ENCODE measurements around the gene MIDN. TPM values are rescaled to one million over a fixed set of nuclear protein-coding genes. Genes with fewer than 3 reads are reported as not detected.

The MIDN gene
- total RNA-seq, 1 donor from 2014 or later = 193 TPM

GRCh38 chr19:1229924-1230782, 18.2 kb upstream of the MIDN start:
- no peaks in the 10 kb centered on the region for H3K9me3 Mint-ChIP-seq (ENCODE audit: low read depth)
- no peaks in the 10 kb centered on the region for H3K27me3 Mint-ChIP-seq
- no peak overlapping the region for H3K27ac Mint-ChIP-seq
- TF ChIP-seq, protein P1, sequence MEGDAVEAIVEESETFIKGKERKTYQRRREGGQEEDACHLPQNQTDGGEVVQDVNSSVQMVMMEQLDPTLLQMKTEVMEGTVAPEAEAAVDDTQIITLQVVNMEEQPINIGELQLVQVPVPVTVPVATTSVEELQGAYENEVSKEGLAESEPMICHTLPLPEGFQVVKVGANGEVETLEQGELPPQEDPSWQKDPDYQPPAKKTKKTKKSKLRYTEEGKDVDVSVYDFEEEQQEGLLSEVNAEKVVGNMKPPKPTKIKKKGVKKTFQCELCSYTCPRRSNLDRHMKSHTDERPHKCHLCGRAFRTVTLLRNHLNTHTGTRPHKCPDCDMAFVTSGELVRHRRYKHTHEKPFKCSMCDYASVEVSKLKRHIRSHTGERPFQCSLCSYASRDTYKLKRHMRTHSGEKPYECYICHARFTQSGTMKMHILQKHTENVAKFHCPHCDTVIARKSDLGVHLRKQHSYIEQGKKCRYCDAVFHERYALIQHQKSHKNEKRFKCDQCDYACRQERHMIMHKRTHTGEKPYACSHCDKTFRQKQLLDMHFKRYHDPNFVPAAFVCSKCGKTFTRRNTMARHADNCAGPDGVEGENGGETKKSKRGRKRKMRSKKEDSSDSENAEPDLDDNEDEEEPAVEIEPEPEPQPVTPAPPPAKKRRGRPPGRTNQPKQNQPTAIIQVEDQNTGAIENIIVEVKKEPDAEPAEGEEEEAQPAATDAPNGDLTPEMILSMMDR (IDR thresholded peaks at IDR 0.05; ENCODE audit: unreplicated experiment) = no peak
- no peak overlapping the region for H3K4me3 Mint-ChIP-seq (ENCODE audit: low read depth)
- DNase-seq (ENCODE audit: low spot score, unreplicated experiment) = no peak
- H3K36me3 Mint-ChIP-seq (ENCODE audit: insufficient read depth) = peaks cover 7% of the 10 kb centered on the region
- H3K4me1 Mint-ChIP-seq (ENCODE audit: low read depth) = no peaks in the 10 kb centered on the region

DNA sequence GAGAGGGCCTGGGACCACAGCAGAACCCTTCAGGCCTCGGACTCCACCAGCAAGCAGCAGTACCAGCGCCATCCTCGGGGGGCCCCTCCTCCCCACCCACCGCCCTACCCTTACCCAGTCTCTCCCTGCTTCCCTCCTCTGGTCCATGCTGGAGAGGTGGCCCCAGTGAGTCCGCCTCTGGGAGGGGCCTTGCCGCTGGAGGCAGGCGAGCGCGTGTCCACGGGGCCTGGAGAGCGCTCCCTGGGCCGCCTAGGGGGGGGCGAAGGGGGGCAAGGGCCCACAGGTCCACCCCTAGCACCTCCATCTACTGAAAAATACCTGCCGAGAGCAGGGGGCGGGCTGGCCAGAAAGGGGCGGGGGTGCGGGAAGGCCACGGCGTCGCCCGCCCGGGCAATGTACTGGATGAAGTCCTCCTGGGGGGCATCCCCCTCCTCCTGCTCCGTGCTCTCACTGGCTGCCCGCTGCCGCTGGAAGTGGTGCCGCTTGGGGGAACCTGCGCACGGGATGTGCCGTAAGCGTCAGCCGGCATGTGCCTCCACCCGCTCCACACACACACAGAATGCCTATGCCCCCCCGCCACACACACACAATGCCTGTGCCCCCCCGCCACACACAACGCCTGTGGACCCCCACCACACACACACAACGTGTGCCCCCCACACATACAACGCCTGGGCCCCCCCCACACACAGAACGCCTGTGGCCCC, 17.4 kb upstream of the MIDN start:
- Mint-ChIP-seq H3K27ac (no peak overlapping the region), H3K36me3 (ENCODE audit: insufficient read depth) (peaks cover 7% of the 10 kb centered on the region), H3K9me3 (ENCODE audit: low read depth) (no peaks in the 10 kb centered on the region), H3K4me1 (ENCODE audit: low read depth) (no peaks in the 10 kb centered on the region), H3K27me3 (no peaks in the 10 kb centered on the region), H3K4me3 (ENCODE audit: low read depth) (no peak overlapping the region)
- DNase-seq (ENCODE audit: low spot score, unreplicated experiment) = no peak
- TF ChIP-seq, protein P1 (IDR thresholded peaks at IDR 0.05; ENCODE audit: unreplicated experiment) = no peak

DNA sequence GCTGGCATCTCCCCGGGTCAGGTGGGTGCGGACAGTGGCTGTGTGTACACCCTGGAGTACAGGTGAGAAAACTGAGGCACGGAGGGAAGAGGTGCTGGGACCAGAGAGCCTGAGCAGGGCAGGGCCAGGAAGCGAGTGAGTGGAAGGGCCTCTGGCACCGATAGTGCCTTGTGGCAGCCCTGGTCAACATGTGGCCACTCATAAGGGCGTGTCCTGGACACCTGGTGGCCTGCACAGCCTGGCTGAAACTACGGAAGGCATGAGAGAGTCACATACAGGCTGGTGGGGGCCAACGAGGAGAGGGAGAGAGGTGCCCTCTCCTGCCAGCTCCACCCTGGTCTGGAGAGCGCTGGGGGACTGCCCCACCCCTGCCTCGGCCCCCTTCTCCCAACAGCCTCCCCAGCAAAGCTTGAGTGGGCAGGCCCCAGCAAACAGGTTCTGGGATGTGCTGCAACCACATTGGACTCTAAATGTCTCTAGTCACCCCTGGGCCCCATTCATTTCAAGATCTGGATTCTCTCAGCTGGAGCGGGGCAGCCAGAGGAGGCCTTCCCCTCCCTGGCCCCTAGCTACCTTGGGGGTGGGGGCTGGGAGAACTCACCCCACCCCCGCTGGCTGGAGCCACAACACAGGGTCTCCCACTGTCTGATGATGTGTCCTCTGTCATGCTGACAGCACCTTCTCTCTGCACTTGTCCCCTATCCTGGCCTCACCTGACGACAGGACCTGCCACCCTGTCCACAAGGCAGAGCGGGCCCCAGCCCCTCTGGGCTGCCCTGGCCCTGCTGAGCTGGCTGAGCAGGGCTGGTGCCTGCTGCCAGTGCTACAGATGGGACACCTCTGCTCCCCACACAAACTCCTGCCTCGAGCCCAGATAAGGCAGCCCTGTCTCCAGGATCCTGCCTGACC, 16.4 kb upstream of the MIDN start:
- Mint-ChIP-seq H3K27ac (no peak overlapping the region), H3K36me3 (ENCODE audit: insufficient read depth) (peaks cover 7% of the 10 kb centered on the region), H3K4me3 (ENCODE audit: low read depth) (no peak overlapping the region), H3K9me3 (ENCODE audit: low read depth) (no peaks in the 10 kb centered on the region), H3K27me3 (no peaks in the 10 kb centered on the region), H3K4me1 (ENCODE audit: low read depth) (no peaks in the 10 kb centered on the region)
- TF ChIP-seq, protein P1 (IDR thresholded peaks at IDR 0.05; ENCODE audit: unreplicated experiment) = no peak
- no peak for DNase-seq (ENCODE audit: low spot score, unreplicated experiment)

GRCh38 chr19:1232652-1233072, 15.7 kb upstream of the MIDN start:
- Mint-ChIP-seq H3K27ac (no peak overlapping the region), H3K27me3 (no peaks in the 10 kb centered on the region), H3K4me1 (ENCODE audit: low read depth) (no peaks in the 10 kb centered on the region), H3K9me3 (ENCODE audit: low read depth) (no peaks in the 10 kb centered on the region), H3K36me3 (ENCODE audit: insufficient read depth) (peaks cover 7% of the 10 kb centered on the region), H3K4me3 (ENCODE audit: low read depth) (no peak overlapping the region)
- no peak for DNase-seq (ENCODE audit: low spot score, unreplicated experiment)
- TF ChIP-seq, protein P1 (IDR thresholded peaks at IDR 0.05; ENCODE audit: unreplicated experiment) = no peak

Measured in progenitor cell of endocrine pancreas (in vitro differentiated cells).